NCI-H510A treated with DMSO at 0.1 percent for 48 hours (cell line): Measurements from ENCODE around the gene SUSD4.
"Not testable (repeated sequence)": the region's sequence is repeated elsewhere in the genome, so short reads cannot be mapped to it uniquely, and the experiment has no call there.

Experiments used
- DNase-seq: peaks from one replicate; lab custom pipeline; 2025; lab: John Stamatoyannopoulos, UW

Gene SUSD4

GRCh38 chr1:223363856-223364684 lies at the start of gene SUSD4:
Gene SUSD4, minus strand, starts transcription at chr1:223364176. Its CDS starts 751 bp downstream, at chr1:223363425.
- peak; percentile 77 for DNase-seq

- no peak for DNase-seq
Measured at GRCh38 chr1:223413216-223413615, 49.2 kb upstream of the SUSD4 start.

GRCh38 chr1:223411710-223412109 lies 47.7 kb upstream of the SUSD4 start:
- DNase-seq, result no peak

- DNase-seq, result no peak
Measured at GRCh38 chr1:223411309-223411708, 47.3 kb upstream of the SUSD4 start.

GRCh38 chr1:223410036-223410435 lies 46.1 kb upstream of the SUSD4 start:
- no peak for DNase-seq

- no peak for DNase-seq
Measured at GRCh38 chr1:223405507-223405906, 41.5 kb upstream of the SUSD4 start.

- DNase-seq, result peak; percentile 41
Measured at GRCh38 chr1:223403184-223403815, 39.3 kb upstream of the SUSD4 start.

- no peak for DNase-seq
Measured at GRCh38 chr1:223402790-223403142, 38.8 kb upstream of the SUSD4 start.

GRCh38 chr1:223401873-223402789 lies 38.2 kb upstream of the SUSD4 start:
- no peak for DNase-seq

GRCh38 chr1:223399393-223399792 lies 35.4 kb upstream of the SUSD4 start:
- DNase-seq, result not testable (repeated sequence)

- no peak for DNase-seq
Measured at GRCh38 chr1:223394706-223395105, 30.7 kb upstream of the SUSD4 start.

- no peak for DNase-seq
Measured at GRCh38 chr1:223394242-223394641, 30.3 kb upstream of the SUSD4 start.

- peak; percentile 12 for DNase-seq
Measured at GRCh38 chr1:223393275-223394214, 29.6 kb upstream of the SUSD4 start, which contains the start of gene CCDC185. Gene CCDC185, plus strand, starts transcription at chr1:223393415. Its CDS starts 61 bp downstream, at chr1:223393476.

- no peak for DNase-seq
Measured at GRCh38 chr1:223390618-223391017, 26.6 kb upstream of the SUSD4 start.

GRCh38 chr1:223386013-223386412 lies 22.0 kb upstream of the SUSD4 start:
- DNase-seq, result no peak

- no peak for DNase-seq
Measured at GRCh38 chr1:223378754-223379153, 14.8 kb upstream of the SUSD4 start.

- no peak for DNase-seq
Measured at GRCh38 chr1:223374064-223374610, 10.2 kb upstream of the SUSD4 start.

- peak; percentile 5 for DNase-seq
Measured at GRCh38 chr1:223364685-223365382, 858 bp upstream of the SUSD4 start.

GRCh38 chr1:223363057-223363855 lies 720 bp downstream of the SUSD4 start:
- peak; percentile 17 for DNase-seq
